H1 (cell line): ENCODE data around the gene HTR5A. TPM values are rescaled to one million over a fixed set of nuclear protein-coding genes. Genes with fewer than 3 reads are reported as not detected.

ENCODE experiments used
- CTCF ChIA-PET: fragments of 300-600 bp; sonication (Branson Sonifier 250); formaldehyde crosslinking; loops from one replicate; lab custom pipeline; 2021; ENCODE audit not compliant: partially characterized antibody; lab: Charles Lee
- POLR2A ChIA-PET: fragments of 300-600 bp; sonication (Branson Sonifier 250); formaldehyde crosslinking; loops from one replicate; lab custom pipeline; 2021; ENCODE audit warnings: inconsistent platforms; ENCODE audit not compliant: partially characterized antibody; lab: Charles Lee
- DNase-seq, 2 experiments: peaks; one replicate each; pipeline versions ENCODE4 v3.0.0 to v3.0.0-alpha.2; 2010 to 2022; ENCODE audit warnings: low spot score in 2 of 2, low read depth in 1 of 2, mixed read lengths in 1 of 2
- FAIRE-seq: peaks from 2 replicates; lab custom pipeline; 2011; peaks lifted over from hg19 to GRCh38; lab: Jason Lieb, UNC
- H2AFZ ChIP-seq: 2 replicates; pipeline ENCODE4 v1.8.1; 2012; ENCODE audit warnings: low read length, inconsistent platforms
- H2AK5ac ChIP-seq: 2 replicates; pipeline ENCODE4 v1.6.1; 2013; ENCODE audit warnings: low read depth, low read length
- H2BK120ac ChIP-seq: replicated peaks from 2 replicates; pipeline ENCODE3; 2013; ENCODE audit warnings: low read depth, low read length, inconsistent platforms
- H2BK12ac ChIP-seq: 2 replicates; pipeline ENCODE4 v1.6.1; 2013; ENCODE audit warnings: low read depth, low read length
- H2BK15ac ChIP-seq: 2 replicates; pipeline ENCODE4 v1.6.1; 2013; ENCODE audit warnings: low read length
- H2BK20ac ChIP-seq: 2 replicates; pipeline ENCODE4 v1.6.1; 2013; ENCODE audit warnings: low read length
- H2BK5ac ChIP-seq: 2 replicates; pipeline ENCODE4 v1.6.1; 2013; ENCODE audit warnings: low read depth, low read length
- H3K14ac ChIP-seq: 2 replicates; pipeline ENCODE4 v1.6.1; 2013; ENCODE audit warnings: inconsistent platforms; ENCODE audit not compliant: insufficient read length
- H3K18ac ChIP-seq: 2 replicates; pipeline ENCODE4 v1.6.1; 2013; ENCODE audit warnings: low read length; ENCODE audit errors: extremely low read depth
- H3K23ac ChIP-seq: 2 replicates; pipeline ENCODE4 v1.6.1; 2013; ENCODE audit warnings: inconsistent platforms; ENCODE audit not compliant: insufficient read length
- H3K23me2 ChIP-seq: 2 replicates; pipeline ENCODE4 v1.6.1; 2013; ENCODE audit warnings: low read depth, low read length
- H3K27ac ChIP-seq: 2 replicates; pipeline ENCODE4 v1.6.1; 2011; ENCODE audit warnings: low read depth, low read length, inconsistent platforms
- H3K27me3 ChIP-seq, 4 experiments: replicated peaks in 1 of 4; 1 replicate in 1 of 4; 2 replicates in 3 of 4; pipeline versions ENCODE4 v1.6.1 to v1.8.1; 2011 to 2013; ENCODE audit warnings: low read length in 3 of 4, mild to moderate bottlenecking in 3 of 4, inconsistent platforms in 2 of 4, mixed read lengths in 2 of 4, moderate library complexity in 1 of 4; ENCODE audit not compliant: control insufficient read depth in 3 of 4, insufficient read depth in 3 of 4; ENCODE audit errors: extremely low read depth in 1 of 4
- H3K36me3 ChIP-seq, 4 experiments: 2 replicates each; pipeline versions ENCODE4 v1.6.1 to v1.8.1; 2011 to 2013; ENCODE audit warnings: mild to moderate bottlenecking in 4 of 4, low read length in 3 of 4, moderate library complexity in 2 of 4, control low read depth in 1 of 4, inconsistent platforms in 1 of 4; ENCODE audit not compliant: insufficient read depth in 4 of 4, control insufficient read depth in 2 of 4
- H3K4ac ChIP-seq: replicated peaks from 2 replicates; pipeline ENCODE3; 2013; ENCODE audit warnings: low read length, low read depth, mixed read lengths, inconsistent platforms; ENCODE audit not compliant: insufficient read length
- H3K4me1 ChIP-seq, 4 experiments: replicated peaks in 1 of 4; 1 replicate in 1 of 4; 2 replicates in 3 of 4; pipeline versions ENCODE4 v1.6.1 to v1.8.1; 2011 to 2013; ENCODE audit warnings: low read length in 3 of 4, inconsistent platforms in 2 of 4, mixed read lengths in 1 of 4; ENCODE audit not compliant: insufficient read depth in 4 of 4, control insufficient read depth in 3 of 4
- H3K4me2 ChIP-seq, 2 experiments: 2 replicates each; pipeline versions ENCODE4 v1.6.1 to v1.8.1; 2011 to 2013; ENCODE audit warnings: low read depth in 2 of 2, low read length in 2 of 2, control low read depth in 1 of 2, inconsistent platforms in 1 of 2, mild to moderate bottlenecking in 1 of 2; ENCODE audit not compliant: insufficient read depth in 1 of 2
- H3K4me3 ChIP-seq, 4 experiments: fragments of 200-600, 300-600 bp in 1 of 4; sonication (generic), shearing (Covaris generic), sonication (Bioruptor Twin) in 1 of 4; 2 replicates each; pipeline versions ENCODE4 v1.5.1 to v1.8.1; 2011 to 2016; ENCODE audit warnings: low read length in 4 of 4, low read depth in 3 of 4, control low read depth in 2 of 4, inconsistent platforms in 2 of 4, mild to moderate bottlenecking in 2 of 4, mixed read lengths in 1 of 4, moderate library complexity in 1 of 4; ENCODE audit not compliant: insufficient read depth in 2 of 4; ENCODE audit errors: extremely low read depth in 1 of 4
- H3K56ac ChIP-seq: replicated peaks from 2 replicates; pipeline ENCODE3; 2013; ENCODE audit warnings: low read depth, mild to moderate bottlenecking, mixed read lengths, low read length, inconsistent platforms; ENCODE audit not compliant: insufficient read length
- H3K79me1 ChIP-seq: 2 replicates; pipeline ENCODE4 v1.6.1; 2013; ENCODE audit warnings: low read depth, low read length, control low read depth
- H3K79me2 ChIP-seq, 2 experiments: 2 replicates each; pipeline versions ENCODE4 v1.6.1 to v1.8.1; 2012 to 2013; ENCODE audit warnings: low read length in 2 of 2, mild to moderate bottlenecking in 2 of 2, inconsistent platforms in 1 of 2; ENCODE audit not compliant: insufficient read depth in 2 of 2, control insufficient read depth in 1 of 2
- H3K9ac ChIP-seq, 4 experiments: replicated peaks in 1 of 4; 1 replicate in 1 of 4; 2 replicates in 3 of 4; pipeline versions ENCODE4 v1.6.1 to v1.8.1; 2011 to 2013; ENCODE audit warnings: low read depth in 3 of 4, low read length in 3 of 4, control low read depth in 2 of 4, mild to moderate bottlenecking in 2 of 4, moderate library complexity in 2 of 4, inconsistent platforms in 1 of 4; ENCODE audit errors: extremely low read depth in 1 of 4
- H3K9me3 ChIP-seq, 2 experiments: 2 replicates each; pipeline versions ENCODE4 v1.6.1 to v1.8.1; 2012 to 2013; ENCODE audit warnings: mild to moderate bottlenecking in 2 of 2, moderate library complexity in 2 of 2, control low read depth in 1 of 2, inconsistent platforms in 1 of 2, low read depth in 1 of 2, low read length in 1 of 2, mixed read lengths in 1 of 2; ENCODE audit not compliant: insufficient read depth in 2 of 2
- H4K20me1 ChIP-seq, 2 experiments: replicated peaks in 1 of 2; 2 replicates each; pipeline versions ENCODE3 to v1.8.1; 2011 to 2013; ENCODE audit warnings: inconsistent platforms in 2 of 2, low read length in 2 of 2, mild to moderate bottlenecking in 1 of 2; ENCODE audit not compliant: insufficient read depth in 2 of 2, control insufficient read depth in 1 of 2
- H4K5ac ChIP-seq: 2 replicates; pipeline ENCODE4 v1.6.1; 2013; ENCODE audit warnings: low read length, low read depth, mixed read lengths, inconsistent platforms; ENCODE audit not compliant: insufficient read length
- H4K8ac ChIP-seq: 2 replicates; pipeline ENCODE4 v1.8.0; 2013; ENCODE audit warnings: mild to moderate bottlenecking, moderate library complexity, low read length, inconsistent platforms; ENCODE audit not compliant: insufficient read depth; ENCODE audit errors: extremely low read depth
- H4K91ac ChIP-seq: replicated peaks from 2 replicates; pipeline ENCODE3; 2013; ENCODE audit warnings: low read length, mixed read lengths, inconsistent platforms; ENCODE audit not compliant: insufficient read length
- JUND ChIP-seq: IDR thresholded peaks from 2 replicates; pipeline ENCODE4 v1.6.1; 2011; ENCODE audit warnings: mild to moderate bottlenecking, improper control_type of control experiment, low read length
- KDM5A ChIP-seq: fragments of 200-600 bp; IDR thresholded peaks from 2 replicates; pipeline ENCODE4 v1.7.1; 2012; ENCODE audit warnings: mild to moderate bottlenecking, low read length, inconsistent platforms, mixed read lengths
- WGBS, 2 experiments: shearing (Covaris generic) in 1 of 2; methylation state at CpG; one replicate each; pipeline versions ENCODE4 v1.1.6 to v1.1.7; 2013 to 2015; ENCODE audit warnings: low lambda C conversion rate in 2 of 2, mixed read lengths in 2 of 2, inconsistent platforms in 1 of 2, low coverage in 1 of 2, missing lambda C conversion rate in 1 of 2; ENCODE audit not compliant: insufficient replicate concordance in 2 of 2, insufficient coverage in 1 of 2, insufficient read length in 1 of 2; ENCODE audit errors: extremely low coverage in 1 of 2, missing lambda C conversion rate in 1 of 2; 5-methylcytosine and 5-hydroxymethylcytosine counted together
- polyA plus RNA-seq, 7 experiments: library from polyadenylated mRNA; depleted of rRNA in 3 of 7; stranded (reverse) in 5 of 7; unstranded in 2 of 7; fragments of >200 nt in 5 of 7; fragments of 200-250 nt in 2 of 7; gene quantifications; 1 replicate in 5 of 7; 2 replicates in 1 of 7; 4 replicates in 1 of 7; pipeline versions ENCODE4 v1.2.1 to v1.2.3, GENCODE V29; 2011 to 2013; ENCODE audit warnings: missing spikeins in 2 of 7, mixed read lengths in 2 of 7
- total RNA-seq: library from RNA; stranded (reverse); fragmentation: NEBNext Ultra II Directional; extraction: Animal tissue kit (Norgen Biotek cat#: 25700); gene quantifications from 2 replicates; pipeline ENCODE4 v1.2.1, GENCODE V29; 2021

Gene HTR5A
- total and polyA plus RNA-seq, 2 of the 8 experiments (the other 6 are each of a cell fraction or from before 2014, with no cell fraction given): 0.02 TPM; not detected in 1

DNA sequence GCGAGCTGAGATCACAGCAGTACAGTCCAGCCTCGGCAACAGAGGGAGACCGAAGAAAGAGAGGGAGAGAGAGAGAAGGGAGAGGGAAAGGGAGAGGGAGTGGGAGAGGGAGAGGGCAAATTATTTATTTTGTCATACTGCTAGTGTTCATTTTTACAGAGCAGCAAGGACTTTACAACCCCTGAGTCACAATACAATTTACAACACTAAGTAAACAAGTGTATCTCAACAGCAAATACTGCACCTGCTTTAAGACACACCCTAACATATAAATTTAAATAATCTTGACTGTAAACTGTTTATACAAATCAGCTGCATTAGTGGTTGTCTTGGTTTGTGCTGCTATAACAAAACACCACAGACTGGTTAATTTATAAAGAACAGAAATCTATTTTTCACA, 27.2 kb downstream of the HTR5A start:
- Histone ChIP-seq H3K79me2 (no peaks in the 10 kb centered on the region), H4K91ac (no peak overlapping the region), H2BK12ac (no peak overlapping the region), H3K23me2 (no peaks in the 10 kb centered on the region), H3K4me3 (no peak overlapping the region), H2AK5ac (no peak overlapping the region), H2BK120ac (no peak overlapping the region), H3K23ac (no peak overlapping the region), H3K18ac (no peak overlapping the region), H3K79me1 (no peaks in the 10 kb centered on the region), H4K5ac (no peak overlapping the region), H4K8ac (no peak overlapping the region), H3K56ac (no peak overlapping the region), H3K36me3 (no peaks in the 10 kb centered on the region), H3K14ac (no peak overlapping the region), H3K4me2 (no peak overlapping the region), H3K27me3 (no peaks in the 10 kb centered on the region), H3K4me1 (no peaks in the 10 kb centered on the region), H2BK20ac (no peak overlapping the region), H3K9me3 (peaks cover 5 to 10% of the 10 kb centered on the region in 2 experiments; a peak in 2 of 4 replicates), H2BK15ac (no peak overlapping the region), H2BK5ac (no peak overlapping the region), H2AFZ (no peak overlapping the region), H3K4ac (no peak overlapping the region), H4K20me1 (no peaks in the 10 kb centered on the region), H3K27ac (no peak overlapping the region), H3K9ac (no peak overlapping the region)
- DNase-seq: no peak
- ChIA-PET POLR2A (no interaction called here), CTCF (interaction anchor here (0.6 kb wide), 1 partner anchor 169 kb away, joined by 3 read pairs; no protein-coding TSS in a partner anchor)
- FAIRE-seq: no peak
- WGBS, 2 experiments: 74% methylated on average over 2 of the region's 3 CpGs; no CpG with 5 or more reads in 1 of the 2 experiments
- TF ChIP-seq JUND: no peak
- no peak for TF ChIP-seq KDM5A
